ENCODE data around the gene CTIF.

Gene CTIF

GRCh38 chr18:48894799-48895346, 356.0 kb downstream of the CTIF start:
- DNase-seq = no peak

GRCh38 chr18:48896326-48896874, 357.6 kb downstream of the CTIF start:
- DNase-seq = no peak

- DNase-seq = peak; percentile 88
Observed at GRCh38 chr18:48896875-48897511, 358.2 kb downstream of the CTIF start.

- DNase-seq = no peak
Observed at GRCh38 chr18:48897531-48897930, 358.7 kb downstream of the CTIF start.

GRCh38 chr18:48898521-48898920, 359.7 kb downstream of the CTIF start:
- no peak for DNase-seq

- no peak for DNase-seq
Observed at GRCh38 chr18:48899558-48900174, 360.8 kb downstream of the CTIF start.

- no peak for DNase-seq
Observed at GRCh38 chr18:48900469-48900868, 361.6 kb downstream of the CTIF start.

GRCh38 chr18:48901145-48902022, 362.6 kb downstream of the CTIF start:
- no peak for DNase-seq

GRCh38 chr18:48902023-48902855, 363.4 kb downstream of the CTIF start:
- peak; percentile 40 for DNase-seq

- DNase-seq = no peak
Observed at GRCh38 chr18:48902856-48903601, 364.2 kb downstream of the CTIF start.

GRCh38 chr18:48904091-48904490, 365.3 kb downstream of the CTIF start:
- no peak for DNase-seq

- no peak for DNase-seq
Observed at GRCh38 chr18:48904847-48905394, 366.1 kb downstream of the CTIF start.

- DNase-seq = no peak
Observed at GRCh38 chr18:48905513-48905912, 366.7 kb downstream of the CTIF start.

GRCh38 chr18:48908916-48909315, 370.1 kb downstream of the CTIF start:
- no peak for DNase-seq

- no peak for DNase-seq
Observed at GRCh38 chr18:48909721-48910120, 370.9 kb downstream of the CTIF start.

- no peak for DNase-seq
Observed at GRCh38 chr18:48910972-48911545, 372.2 kb downstream of the CTIF start.
